Retinal pigment epithelial cell (primary cell): ENCODE data around the gene PIK3C2B.

Experiments used
- DNase-seq: peaks from one replicate; pipeline ENCODE4 v3.0.0-alpha.2; 2010; ENCODE audit warnings: low read depth
- H3K4me3 ChIP-seq: 2 replicates; pipeline ENCODE4 v1.5.1; 2011; ENCODE audit warnings: mild to moderate bottlenecking, low read length, control low read depth, moderate library complexity
- CTCF ChIP-seq: conservative IDR thresholded peaks from 2 replicates; pipeline ENCODE4 v1.5.1; 2011; ENCODE audit warnings: low read depth, low read length, control low read depth, inconsistent platforms

The PIK3C2B gene

GRCh38 chr1:204483791-204484190 lies 10.8 kb downstream of the PIK3C2B start:
- no peak for DNase-seq
- no peak for TF ChIP-seq CTCF
- no peak overlapping the region for H3K4me3 ChIP-seq

GRCh38 chr1:204480515-204480914 lies 14.1 kb downstream of the PIK3C2B start:
- no peak for DNase-seq
- TF ChIP-seq CTCF: no peak
- no peak overlapping the region for H3K4me3 ChIP-seq

- no peak for DNase-seq
- no peak overlapping the region for H3K4me3 ChIP-seq
- TF ChIP-seq CTCF: no peak
These were observed 15.0 kb downstream of the PIK3C2B start for GRCh38 chr1:204479387-204480136.

- H3K4me3 ChIP-seq: no peak overlapping the region
- TF ChIP-seq CTCF: no peak
- no peak for DNase-seq
These were observed 15.7 kb downstream of the PIK3C2B start for GRCh38 chr1:204478921-204479320.

GRCh38 chr1:204478172-204478899 lies 16.3 kb downstream of the PIK3C2B start:
- TF ChIP-seq CTCF: peak; percentile 15
- no peak overlapping the region for H3K4me3 ChIP-seq
- no peak for DNase-seq

- H3K4me3 ChIP-seq: no peak overlapping the region
- no peak for TF ChIP-seq CTCF
- no peak for DNase-seq
These were observed 17.4 kb downstream of the PIK3C2B start for GRCh38 chr1:204477036-204477740.
